Activated CD8-positive, alpha-beta memory T cell treated with anti-CD3 and anti-CD28 coated beads, Interleukin-2, amount 50 U/mL, for 48 hours (primary cell): Measurements from ENCODE around the gene PDZRN4.
"Not testable (repeated sequence)": the region's sequence is repeated elsewhere in the genome, so short reads cannot be mapped to it uniquely, and the experiment has no call there.

Source experiments
- DNase-seq: peaks from one replicate; pipeline ENCODE4 v3.0.0-alpha.2; 2020

The PDZRN4 gene

DNA sequence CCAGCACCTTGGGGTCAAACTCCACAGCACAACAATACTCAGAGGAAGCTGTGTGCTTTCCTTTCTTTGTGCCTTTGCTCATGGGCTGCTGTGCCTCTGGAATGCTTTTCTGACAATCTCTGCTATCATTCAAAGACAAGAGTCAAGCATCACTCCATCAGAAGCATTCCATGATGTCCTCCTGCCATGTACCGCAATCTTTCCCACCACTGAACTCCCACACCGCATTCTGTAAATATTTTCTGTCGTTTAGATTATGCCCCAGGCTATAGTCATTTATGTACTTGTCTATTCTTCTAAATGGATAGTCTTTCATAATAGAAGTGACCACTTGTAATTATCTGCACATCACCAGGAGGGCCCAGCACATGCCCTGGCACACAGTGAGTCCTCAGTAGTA lies 327.8 kb downstream of the PDZRN4 start:
- no peak for DNase-seq

DNA sequence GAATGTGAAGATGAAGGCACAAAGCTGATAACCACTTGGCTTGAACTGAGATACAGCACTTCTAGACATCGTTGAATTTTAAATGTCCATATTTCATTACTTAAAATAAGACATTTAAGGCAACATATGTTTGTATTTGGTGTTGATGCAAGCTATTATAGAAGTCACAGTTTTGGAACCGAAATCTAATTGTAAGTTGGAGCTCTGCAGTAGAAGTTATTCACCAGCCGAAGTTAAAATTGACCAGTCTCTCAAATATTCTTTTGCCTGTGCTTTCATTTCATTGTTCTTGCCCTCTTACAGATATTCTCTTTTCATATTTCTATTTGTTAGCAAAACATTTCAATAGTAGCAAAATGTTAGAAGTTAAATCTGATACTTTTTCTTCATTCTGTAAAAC lies 332.7 kb downstream of the PDZRN4 start:
- no peak for DNase-seq

DNA sequence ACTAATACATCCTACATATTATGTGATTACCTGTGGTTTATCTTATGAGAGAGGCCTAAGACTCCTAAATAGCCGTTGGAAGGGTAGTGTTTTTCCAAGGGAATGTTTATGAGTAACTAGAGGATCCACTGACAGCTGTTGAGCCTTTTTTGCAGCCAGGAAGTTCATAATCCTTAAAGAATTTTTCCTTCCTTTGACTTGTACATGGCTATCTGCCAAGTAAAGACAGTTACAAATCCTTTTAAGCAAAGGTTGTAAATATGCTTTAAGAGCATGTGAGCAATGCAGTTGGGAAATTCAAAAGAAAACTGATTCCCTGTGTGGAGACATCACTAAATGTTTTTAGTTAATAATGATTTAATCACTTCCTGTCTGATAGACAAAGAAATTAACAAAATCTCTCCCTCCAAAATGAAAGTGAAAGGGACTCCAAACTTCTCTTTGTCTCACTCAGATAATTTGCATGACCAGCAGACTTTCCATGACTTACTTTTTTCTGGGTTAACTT lies 333.8 kb downstream of the PDZRN4 start:
- DNase-seq: no peak

DNA sequence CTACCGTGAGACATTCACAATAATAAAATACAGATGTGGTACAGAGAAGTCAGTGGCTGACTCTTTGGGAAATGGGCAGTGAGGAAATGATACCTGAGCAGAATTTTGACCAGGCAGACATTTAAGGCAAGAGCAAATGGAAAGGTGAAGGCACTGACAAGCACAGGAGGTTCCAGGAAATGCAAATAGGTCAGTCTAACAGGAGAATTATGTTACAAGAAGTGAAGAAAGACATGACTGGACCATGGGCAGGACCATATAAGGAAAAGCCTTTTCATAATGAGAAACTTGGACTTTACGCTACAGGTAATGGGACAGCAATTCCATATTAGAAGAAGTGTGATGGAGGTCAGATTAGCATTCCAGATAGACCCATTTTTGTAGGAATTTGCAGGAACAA lies 338.9 kb downstream of the PDZRN4 start:
- DNase-seq: no peak

DNA sequence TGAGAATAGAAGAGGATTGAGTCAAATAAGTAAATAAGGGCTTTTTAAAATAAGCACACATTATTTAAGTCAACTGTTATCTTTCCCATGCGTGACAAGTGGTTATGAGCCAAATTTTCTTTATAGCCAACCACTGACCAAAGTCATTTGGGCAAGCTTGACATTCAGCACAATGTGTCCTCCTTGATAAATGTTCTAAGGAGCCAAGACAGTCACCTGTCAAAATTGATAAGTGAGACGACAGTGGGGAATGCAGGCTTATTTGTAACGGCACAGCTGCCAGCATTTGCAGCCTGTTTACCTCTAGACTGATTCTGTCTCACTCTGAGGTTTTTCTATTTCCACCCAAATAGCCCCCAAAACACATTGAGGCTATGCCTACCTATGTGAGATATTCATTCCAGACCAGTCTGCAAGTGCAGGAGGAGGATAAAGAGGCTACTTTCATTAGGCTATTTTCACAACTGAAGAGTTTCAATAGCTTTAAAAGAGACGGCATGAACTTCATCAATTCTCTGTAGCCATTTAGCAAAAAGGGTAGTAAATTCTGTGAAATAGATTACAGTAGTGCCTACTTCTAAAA lies 339.5 kb downstream of the PDZRN4 start:
- DNase-seq: no peak

DNA sequence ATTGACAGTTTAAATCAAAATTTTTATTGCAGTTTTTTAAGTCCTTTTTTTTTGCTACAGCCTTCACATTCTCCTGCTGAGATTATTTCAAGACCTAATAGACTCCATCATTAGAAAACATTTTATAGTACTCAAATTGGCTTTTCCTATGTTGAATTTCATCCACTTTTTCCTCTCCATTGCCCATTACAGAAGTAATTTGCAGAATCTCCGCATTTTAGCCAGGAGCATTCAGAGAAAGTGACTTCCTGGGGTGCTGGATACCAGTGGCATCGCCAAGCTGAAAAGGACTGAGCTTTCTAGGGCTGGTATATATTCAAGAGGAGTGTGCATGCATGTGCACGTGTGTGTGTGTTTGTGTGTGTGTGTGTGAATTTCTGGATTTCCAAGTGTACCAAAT lies 340.8 kb downstream of the PDZRN4 start:
- no peak for DNase-seq

DNA sequence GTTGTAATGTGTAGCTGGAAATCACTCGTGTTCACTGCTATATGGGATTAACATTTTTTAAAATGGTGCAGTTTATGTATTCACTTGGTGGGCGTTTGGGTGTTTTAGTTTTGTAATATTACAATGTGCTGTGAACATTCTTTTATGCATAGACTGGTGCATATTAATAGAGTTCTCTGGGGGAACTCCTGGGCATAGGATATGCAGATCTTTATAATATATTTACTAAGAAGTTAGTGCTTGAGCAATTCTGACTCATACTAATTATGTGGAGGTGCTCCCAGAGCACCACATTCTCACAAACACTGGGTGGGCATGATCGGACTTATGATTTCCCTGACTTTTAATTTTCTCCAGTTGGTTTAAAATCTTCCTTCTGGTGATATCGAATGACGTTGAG lies 342.3 kb downstream of the PDZRN4 start:
- no peak for DNase-seq

DNA sequence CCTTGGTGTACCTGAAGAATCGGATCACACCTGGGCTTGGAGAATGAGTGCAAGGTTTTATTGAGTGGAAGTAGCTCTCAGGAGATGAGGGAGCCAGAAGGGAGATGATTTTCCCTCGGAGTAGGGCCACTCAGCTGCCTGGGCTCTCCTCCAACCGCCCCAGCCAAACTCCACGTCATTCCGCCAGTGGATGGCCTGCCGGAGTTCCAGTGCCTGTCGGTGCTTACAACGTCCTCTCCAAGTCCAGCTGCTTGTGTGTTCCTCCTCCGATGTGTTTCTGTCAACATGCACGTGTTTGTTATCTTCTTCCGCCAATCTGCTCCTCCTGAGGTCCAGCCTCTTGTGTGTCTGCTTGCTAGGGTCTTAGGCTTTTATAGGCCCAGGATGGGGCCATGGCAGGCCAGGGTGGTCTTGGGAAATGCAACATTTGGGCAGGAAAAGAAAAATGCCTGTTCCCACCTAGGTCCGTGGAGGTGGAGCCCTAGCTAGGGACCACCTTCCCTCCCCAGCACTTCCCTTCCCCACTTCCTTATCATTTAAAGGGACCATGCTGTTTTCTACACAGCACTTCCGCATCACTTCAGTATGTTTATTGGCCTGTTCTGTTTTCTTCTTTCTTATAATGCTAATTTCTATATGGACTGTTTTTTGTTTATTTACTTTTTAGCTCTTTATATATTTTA lies 343.2 kb downstream of the PDZRN4 start:
- no peak for DNase-seq

DNA sequence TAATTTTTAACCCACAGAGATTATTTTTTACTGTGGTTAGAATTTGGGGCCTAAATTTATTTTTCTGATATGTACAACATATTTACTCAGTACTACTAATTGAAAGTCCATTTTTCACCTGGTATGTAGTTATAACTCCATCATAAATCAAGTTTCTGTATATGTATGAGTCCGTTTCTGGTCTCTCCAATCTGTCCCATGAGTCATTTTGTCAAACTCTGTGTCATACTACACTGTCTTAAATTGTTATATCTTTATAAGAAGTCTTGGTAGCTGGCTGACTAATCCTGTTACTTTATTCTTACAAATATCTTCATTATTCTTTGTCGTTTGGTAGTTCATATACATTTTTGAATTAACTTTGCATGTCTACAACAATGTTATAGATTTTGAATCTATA lies 344.0 kb downstream of the PDZRN4 start:
- no peak for DNase-seq

DNA sequence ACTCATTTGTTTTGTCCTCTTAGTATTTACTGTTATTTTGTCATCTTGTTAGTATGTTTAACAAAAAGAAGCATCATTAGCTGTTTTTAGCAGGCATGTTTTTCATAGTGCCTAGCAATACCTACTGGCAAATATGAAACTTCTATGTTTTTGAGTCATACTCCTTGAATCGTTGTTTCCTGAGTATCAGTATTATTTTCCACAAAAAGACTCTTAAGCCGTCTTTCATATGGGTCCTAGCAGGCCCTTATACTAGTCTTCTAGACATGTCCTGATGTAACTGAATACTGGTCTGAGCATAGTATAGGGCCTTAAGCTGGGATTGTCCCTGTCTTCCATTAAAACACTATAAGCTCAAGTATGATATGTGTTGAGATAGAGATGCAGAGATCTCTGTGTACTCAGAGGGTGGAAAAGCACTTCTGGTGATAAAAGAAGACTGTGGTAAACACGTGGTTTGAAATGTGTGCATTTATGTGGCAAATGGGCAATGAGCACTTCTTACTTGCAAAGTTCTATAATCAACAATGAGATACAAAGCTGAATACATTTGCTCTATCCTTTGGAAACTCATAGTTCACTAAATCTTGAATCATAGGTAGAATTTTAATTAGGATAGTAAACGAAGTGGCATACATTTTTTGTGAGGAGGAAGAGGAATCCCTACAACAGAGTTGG lies 348.8 kb downstream of the PDZRN4 start:
- DNase-seq: no peak

DNA sequence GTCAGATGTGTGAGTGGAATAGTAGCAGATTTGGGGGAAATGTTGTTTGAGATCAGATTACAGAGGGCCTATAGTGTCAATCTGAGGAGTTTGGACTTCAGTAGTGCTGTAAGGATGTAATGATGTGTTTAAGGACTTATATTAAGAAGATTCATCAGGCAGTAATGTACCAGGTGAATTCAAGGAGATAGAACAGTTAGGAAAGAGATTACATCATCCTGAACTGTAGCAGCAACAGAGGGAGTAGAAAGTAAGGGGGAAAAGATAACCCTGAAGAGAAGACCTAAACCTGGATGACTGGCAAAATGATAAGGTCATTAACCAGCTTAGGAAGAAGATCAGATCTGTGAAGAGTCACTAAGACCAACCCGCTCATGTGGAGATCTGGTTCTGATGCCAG lies 349.4 kb downstream of the PDZRN4 start:
- DNase-seq: no peak

DNA sequence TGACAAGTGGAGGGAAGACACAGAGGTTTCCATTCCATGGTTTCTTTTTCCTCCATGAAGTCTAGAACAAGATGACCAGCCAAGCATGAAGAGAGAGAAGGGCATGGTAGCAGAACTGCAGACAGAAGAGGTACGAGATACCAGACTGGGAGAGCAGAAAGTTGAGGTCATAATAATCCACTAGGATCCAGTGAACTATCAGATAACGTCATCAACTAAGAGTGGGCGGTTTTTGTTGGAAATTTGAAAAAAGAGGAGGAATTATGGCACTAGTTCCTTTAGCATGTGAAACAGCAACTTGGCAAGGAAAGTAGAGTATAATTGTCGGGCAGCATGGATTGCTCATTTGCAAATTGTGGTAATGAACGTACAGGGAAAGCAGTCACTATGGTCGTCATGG lies 357.6 kb downstream of the PDZRN4 start:
- DNase-seq: no peak

DNA sequence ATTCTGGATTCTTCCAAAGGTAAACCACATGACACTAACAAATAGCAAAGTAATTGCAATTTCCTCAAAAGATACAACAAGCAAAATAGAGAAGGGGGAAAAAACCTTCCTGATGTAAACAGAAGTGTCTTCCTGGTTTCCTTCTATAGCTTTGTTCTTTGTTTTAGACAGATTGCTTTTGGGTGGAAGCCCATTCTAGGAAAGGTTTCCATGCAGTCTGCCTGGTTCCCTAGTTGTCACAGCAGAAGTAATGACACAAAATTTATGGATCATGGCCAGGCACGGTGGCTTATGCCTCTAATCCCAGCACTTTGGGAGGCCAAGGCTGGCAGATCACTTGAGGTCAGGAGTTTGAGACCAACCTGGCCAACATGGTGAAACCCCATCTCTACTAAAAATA lies 359.0 kb downstream of the PDZRN4 start:
- DNase-seq: not testable (repeated sequence)

DNA sequence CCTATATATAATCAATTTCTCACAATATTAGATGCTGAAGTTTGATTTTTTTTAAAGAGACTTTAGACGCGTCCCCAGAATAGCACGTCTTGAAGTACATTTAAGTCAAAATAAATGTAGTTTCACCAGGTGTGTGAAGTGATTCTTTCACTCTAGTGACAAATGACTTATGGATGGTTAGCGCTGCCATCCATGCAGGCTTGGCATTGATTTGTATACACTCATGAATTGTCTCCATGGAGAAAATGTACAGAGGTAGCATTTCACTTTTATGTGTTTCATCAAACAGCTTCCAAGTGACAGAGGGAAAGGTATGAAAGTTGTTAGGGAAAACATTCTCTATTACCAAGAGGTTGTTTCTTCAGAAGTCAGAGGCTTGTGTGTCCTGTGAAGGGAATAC lies 360.8 kb downstream of the PDZRN4 start:
- no peak for DNase-seq

DNA sequence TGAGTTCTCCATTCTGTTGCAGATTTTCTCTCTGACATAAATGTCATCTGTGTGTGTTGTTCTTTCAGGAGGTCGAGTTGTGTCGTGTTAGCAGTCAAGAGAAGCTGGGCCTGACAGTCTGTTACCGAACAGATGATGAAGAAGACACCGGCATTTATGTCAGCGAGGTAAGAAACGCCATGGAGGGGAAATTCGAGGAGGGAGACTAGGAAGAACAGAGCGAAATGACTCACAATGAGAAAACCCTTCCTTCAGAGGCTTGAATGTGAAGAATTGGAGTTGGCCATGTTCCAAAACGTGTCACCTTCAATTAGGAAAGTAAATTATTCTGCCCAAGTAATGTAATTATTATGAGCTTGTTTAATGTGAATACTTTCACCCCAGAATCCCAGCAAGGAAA lies 364.5 kb downstream of the PDZRN4 start:
- DNase-seq: no peak

DNA sequence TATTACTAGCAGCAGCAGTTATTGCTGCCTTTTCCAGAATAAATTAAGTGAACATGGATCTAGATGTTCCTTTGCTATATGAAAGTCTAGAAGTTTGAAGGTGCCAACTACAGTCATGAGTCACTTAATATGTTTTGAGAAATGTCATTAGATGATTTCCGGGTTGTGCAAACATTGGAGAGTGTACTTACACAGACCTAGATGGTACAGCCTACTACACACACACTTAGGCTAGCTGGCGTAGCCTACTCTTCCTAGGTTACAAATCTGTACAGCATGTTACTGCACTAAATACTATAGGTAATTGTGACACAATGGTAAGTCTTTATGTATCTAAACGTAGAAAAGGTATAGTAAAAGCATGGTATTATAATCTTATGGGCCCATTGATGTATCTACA lies 368.1 kb downstream of the PDZRN4 start:
- no peak for DNase-seq

DNA sequence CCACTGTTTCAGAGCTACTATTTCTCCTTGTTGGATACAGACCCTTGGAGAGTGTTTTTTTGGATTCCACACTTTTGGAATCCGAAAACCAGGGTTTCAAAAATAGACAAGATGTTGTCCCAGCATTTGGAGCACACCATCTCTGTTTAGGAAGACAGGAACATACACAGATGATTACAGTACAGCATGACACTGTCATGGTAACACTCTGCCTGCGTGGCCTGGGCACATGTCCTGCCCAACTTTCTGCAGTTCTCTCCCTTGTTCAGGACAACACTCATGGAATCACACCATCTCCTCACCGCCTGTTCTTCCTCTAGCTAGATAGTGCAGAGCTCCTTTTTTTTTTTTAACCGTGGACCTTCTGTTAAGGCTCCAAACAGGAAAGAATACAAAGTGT lies 369.2 kb downstream of the PDZRN4 start:
- DNase-seq: no peak

DNA sequence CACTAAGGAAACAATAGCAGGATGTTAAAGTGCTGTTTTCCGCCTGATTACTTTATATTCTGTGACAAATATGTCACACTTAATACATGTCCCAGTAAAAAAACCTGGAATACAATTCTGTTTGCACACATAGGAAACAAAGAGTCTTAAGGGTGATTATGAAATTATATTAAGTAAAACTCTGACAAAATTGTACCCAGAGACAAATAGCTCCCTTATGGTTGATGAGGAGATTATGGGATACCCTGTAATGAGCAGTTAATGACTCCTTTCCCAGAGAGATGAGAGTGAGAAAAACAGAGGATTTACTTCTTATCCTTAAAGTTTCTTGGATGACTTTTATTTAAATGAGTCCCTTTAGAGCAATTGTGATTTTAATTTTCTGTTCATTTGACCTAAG lies 370.6 kb downstream of the PDZRN4 start:
- DNase-seq: no peak

DNA sequence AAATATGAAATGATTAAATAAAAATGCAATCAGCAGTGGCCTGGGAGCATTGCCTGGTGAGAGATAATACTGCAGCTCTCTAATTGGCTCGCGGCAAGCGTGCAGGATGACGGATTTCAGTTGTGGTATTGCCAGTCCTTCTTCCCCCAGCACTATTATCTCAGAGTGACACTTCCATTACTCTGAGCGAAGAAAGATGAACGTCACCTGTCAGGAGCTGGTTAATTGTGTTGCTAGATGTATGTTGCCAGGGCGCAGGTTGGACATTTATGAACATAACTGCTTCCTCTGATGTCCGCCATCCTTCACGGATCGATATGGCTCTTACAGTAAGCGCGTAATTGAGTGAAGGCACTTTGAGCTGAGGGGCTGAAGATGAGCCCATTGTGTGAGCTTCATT lies 374.9 kb downstream of the PDZRN4 start:
- no peak for DNase-seq

DNA sequence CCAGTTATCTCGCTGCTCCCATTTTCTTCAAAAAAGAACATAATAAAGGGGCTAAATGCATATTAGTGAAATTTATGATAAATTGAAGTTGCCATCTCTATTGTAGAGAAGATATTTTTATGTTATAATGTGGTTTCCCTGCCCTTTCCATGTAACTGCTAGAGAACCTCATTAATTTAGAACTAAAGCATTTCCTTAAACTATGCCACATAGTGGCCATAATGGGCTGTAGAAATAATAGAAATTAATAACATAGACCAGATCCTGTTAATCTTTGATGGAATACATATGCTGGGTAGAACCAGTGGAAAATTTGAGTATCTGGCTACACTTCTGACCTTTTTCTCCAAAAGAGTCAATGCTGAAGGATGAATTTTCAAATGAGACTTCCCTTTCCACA lies 376.7 kb downstream of the PDZRN4 start:
- DNase-seq: no peak

DNA sequence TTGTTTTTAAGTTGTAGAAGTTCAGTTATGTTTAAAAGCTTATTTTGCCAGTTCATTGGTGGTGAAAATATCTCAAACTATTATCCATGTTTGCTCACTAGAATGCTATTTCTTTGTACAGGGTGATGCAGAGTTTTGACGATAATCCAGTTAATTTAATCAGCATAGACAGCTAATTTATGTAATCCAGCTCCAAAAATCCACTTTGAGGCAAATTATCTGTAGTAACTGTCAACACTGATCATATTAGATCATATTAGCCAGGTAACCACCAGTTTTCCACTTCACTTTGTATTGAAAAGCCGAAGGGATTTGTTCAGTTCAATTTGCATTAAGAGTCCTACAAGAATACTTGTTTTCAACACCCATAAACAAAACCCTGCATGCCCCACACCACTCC lies 378.6 kb downstream of the PDZRN4 start:
- DNase-seq: no peak

DNA sequence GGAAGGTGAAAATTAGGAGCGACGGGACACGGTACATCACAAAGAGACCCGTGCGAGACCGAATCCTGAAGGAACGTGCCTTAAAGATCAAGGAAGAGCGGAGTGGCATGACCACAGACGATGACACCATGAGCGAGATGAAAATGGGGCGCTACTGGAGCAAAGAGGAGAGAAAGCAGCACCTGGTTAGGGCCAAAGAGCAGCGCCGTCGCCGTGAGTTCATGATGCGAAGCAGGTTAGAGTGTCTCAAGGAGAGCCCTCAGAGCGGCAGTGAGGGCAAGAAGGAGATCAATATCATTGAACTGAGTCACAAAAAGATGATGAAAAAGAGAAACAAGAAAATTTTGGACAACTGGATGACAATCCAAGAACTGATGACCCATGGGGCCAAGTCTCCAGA lies 385.3 kb downstream of the PDZRN4 start:
- no peak for DNase-seq

DNA sequence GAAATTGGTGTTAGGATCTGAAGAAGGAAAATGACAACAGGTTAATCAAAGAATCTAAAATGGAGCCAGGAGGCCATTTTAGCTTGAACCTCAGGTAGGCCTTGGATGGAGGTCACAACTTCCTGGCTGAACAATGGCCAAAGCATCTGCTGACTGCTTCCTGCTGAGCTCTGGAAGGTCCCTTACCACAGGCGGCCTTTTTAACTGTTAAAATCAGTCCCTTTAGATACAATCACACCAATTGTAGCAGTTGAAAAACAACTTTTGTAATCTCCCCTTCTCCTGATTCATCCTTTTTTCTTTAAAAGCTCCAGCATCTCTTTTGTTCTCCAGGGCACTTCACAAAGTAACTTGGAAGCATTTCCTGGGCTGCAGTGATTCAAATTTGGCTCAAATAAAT lies 388.8 kb downstream of the PDZRN4 start:
- no peak for DNase-seq

DNA sequence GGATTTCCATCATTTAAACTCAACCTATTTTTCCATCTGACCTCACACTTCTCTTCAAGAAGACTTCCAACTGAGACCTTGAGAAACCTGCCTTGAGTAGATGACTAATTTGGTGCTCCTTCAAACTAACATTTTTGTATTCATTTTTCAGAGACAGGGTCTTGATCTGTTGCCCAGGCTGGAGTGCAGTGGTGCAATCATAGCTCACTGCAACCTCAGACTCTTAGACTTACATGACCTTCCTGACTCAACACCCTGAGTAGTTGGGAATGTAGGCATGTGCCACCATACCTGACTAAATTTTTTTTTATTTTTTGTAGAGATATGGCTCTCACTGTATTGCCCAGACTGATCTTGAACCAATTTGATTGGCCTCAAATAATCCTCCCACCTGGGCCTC lies 389.9 kb downstream of the PDZRN4 start:
- no peak for DNase-seq

DNA sequence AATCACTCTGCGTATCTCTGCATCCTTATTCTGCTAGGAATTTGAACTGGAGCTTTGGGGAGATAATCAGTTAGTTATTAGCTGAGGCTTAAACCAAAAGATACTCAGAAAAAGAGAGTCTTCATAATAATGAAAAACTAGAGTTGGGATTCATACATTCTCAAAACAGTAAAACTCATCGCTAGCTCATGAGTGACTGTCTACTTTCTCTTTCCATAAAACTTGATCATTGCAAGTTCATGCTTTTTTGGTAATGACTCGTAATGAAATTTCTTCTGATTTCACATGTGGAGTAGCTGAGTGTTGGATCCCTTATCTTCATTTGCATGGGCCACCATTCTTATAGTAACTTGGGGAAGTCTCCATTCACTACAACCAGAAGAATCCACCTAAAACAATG lies 397.7 kb downstream of the PDZRN4 start:
- no peak for DNase-seq
